GM23248 (cell line): ENCODE data around the gene CLSTN2. TPM values are rescaled to one million over a fixed set of nuclear protein-coding genes. Genes with fewer than 3 reads are reported as not detected.

Experiments
- DNase-seq: peaks from one replicate; pipeline ENCODE4 v3.0.0-alpha.2; 2015
- H2AFZ ChIP-seq: fragments of 200-600 bp; sonication (generic); 2 replicates; pipeline ENCODE4 v1.6.1; 2016; ENCODE audit warnings: antibody characterized with exemption
- H3F3A ChIP-seq: fragments of 200-600 bp; sonication (generic); 2 replicates; pipeline ENCODE4 v1.6.1; 2016; ENCODE audit warnings: mild to moderate bottlenecking, antibody characterized with exemption, mixed run types; ENCODE audit not compliant: insufficient read depth
- H3K27ac ChIP-seq: fragments of 200-600 bp; sonication (generic); 2 replicates; pipeline ENCODE4 v1.5.1; 2016; ENCODE audit warnings: mild to moderate bottlenecking
- H3K27me3 ChIP-seq: fragments of 200-600 bp; sonication (generic); replicated peaks from 2 replicates; pipeline ENCODE4 v1.6.1; 2016; ENCODE audit warnings: mild to moderate bottlenecking; ENCODE audit not compliant: insufficient read depth
- H3K36me3 ChIP-seq: fragments of 200-600 bp; sonication (generic); 2 replicates; pipeline ENCODE4 v1.6.1; 2016; ENCODE audit warnings: low read depth, mild to moderate bottlenecking
- H3K4me1 ChIP-seq: fragments of 200-600 bp; sonication (generic); 2 replicates; pipeline ENCODE4 v1.6.1; 2016; ENCODE audit warnings: mild to moderate bottlenecking; ENCODE audit not compliant: insufficient read depth
- H3K4me2 ChIP-seq: fragments of 200-600 bp; sonication (generic); one replicate; pipeline ENCODE4 v1.6.1; 2016; ENCODE audit warnings: mild to moderate bottlenecking; ENCODE audit not compliant: unreplicated experiment
- H3K4me3 ChIP-seq: fragments of 200-600 bp; sonication (generic); 2 replicates; pipeline ENCODE4 v1.5.1; 2016; ENCODE audit warnings: mild to moderate bottlenecking
- H3K79me2 ChIP-seq: fragments of 200-600 bp; sonication (generic); 2 replicates; pipeline ENCODE4 v1.6.1; 2016; ENCODE audit warnings: mild to moderate bottlenecking; ENCODE audit not compliant: insufficient read depth
- H3K9ac ChIP-seq: fragments of 200-600 bp; sonication (generic); 2 replicates; pipeline ENCODE4 v1.6.1; 2016; ENCODE audit warnings: mild to moderate bottlenecking
- H3K9me2 ChIP-seq: fragments of 200-600 bp; sonication (generic); 2 replicates; pipeline ENCODE4 v1.6.1; 2016; ENCODE audit warnings: mixed run types, mild to moderate bottlenecking, moderate library complexity; ENCODE audit not compliant: insufficient read depth
- H3K9me3 ChIP-seq: fragments of 200-600 bp; sonication (generic); one replicate; pipeline ENCODE4 v1.6.1; 2017; ENCODE audit warnings: low read depth
- H4K20me1 ChIP-seq: fragments of 200-600 bp; sonication (generic); 2 replicates; pipeline ENCODE4 v1.6.0; 2016; ENCODE audit not compliant: insufficient read depth
- EZH2 ChIP-seq: fragments of 200-600 bp; sonication (generic); IDR thresholded peaks from 2 replicates; pipeline ENCODE4 v1.6.1; 2018; ENCODE audit warnings: antibody characterized with exemption, mild to moderate bottlenecking; ENCODE audit not compliant: insufficient read depth, poor library complexity, severe bottlenecking
- EZH2phosphoT487 ChIP-seq: fragments of 200-600 bp; sonication (generic); IDR thresholded peaks from 2 replicates; pipeline ENCODE4 v1.6.1; 2018; ENCODE audit warnings: antibody characterized with exemption, moderate library complexity, mild to moderate bottlenecking, low read depth; ENCODE audit not compliant: insufficient read depth
- WGBS, 2 experiments: methylation state at CpG; one replicate each; pipeline ENCODE4 v1.1.6; 2015 to 2017; ENCODE audit warnings: low lambda C conversion rate in 2 of 2, low coverage in 1 of 2; ENCODE audit errors: missing lambda C conversion rate in 2 of 2; 5-methylcytosine and 5-hydroxymethylcytosine counted together
- in situ Hi-C: fragments of 300-500 bp; cut with MboI; formaldehyde crosslinking; loops from 2 replicates; pipeline ENCODE4 v1.15.0; 2020
- polyA plus RNA-seq: library from polyadenylated mRNA; unstranded; fragments of >200 nt; fragmentation: Nextera tagmentation; extraction: Ambion mirVana; gene quantifications from 2 replicates; pipeline ENCODE4 v1.2.1, GENCODE V29; 2016
- total RNA-seq: library from RNA; depleted of rRNA; stranded (reverse); fragments of >200 nt; shearing (Covaris generic); gene quantifications from 2 replicates; pipeline ENCODE4 v1.2.3, GENCODE V29; 2014

The CLSTN2 gene
- total and polyA plus RNA-seq, 2 experiments from 2014 or later, result not detected

DNA sequence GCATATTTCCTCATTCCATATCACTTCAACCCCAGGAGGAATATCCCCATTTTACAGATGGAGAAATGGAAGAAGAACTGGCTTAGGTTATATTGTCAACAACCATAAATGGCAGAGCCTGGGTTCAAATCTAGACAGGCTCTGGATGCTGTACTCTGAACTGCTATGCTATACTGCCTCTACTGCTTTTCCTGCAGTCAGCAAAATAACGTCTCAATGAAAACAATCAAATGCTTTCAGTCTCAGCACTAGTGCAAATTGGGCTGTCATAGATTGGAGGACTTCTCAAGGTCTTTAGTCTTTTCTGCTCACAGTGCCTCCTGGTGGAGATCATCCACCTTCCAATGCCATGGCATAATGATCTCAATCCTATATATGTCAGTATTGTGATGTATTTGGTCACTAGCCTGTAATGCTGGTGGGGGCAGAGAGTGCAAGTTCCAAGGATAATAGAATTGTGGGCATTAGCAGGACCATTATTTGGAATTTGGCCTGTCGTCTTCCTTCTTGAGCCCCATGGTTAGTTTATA, 285.0 kb downstream of the CLSTN2 start:
- H3K79me2 ChIP-seq, result no peaks in the 10 kb centered on the region
- no peak overlapping the region for H3K27ac ChIP-seq
- no peaks in the 10 kb centered on the region for H3K4me1 ChIP-seq
- H3K4me3 ChIP-seq, result no peak overlapping the region
- 0 out of 2 replicates have a peak, but pooled peaks cover 3% of the 10 kb centered on the region for H3K27me3 ChIP-seq
- in situ Hi-C loops, result no loop called here
- no peaks in the 10 kb centered on the region for H4K20me1 ChIP-seq
- no peaks in the 10 kb centered on the region for H3F3A ChIP-seq
- H3K9ac ChIP-seq, result no peak overlapping the region
- no peak overlapping the region for H2AFZ ChIP-seq
- no peak overlapping the region for H3K4me2 ChIP-seq
- H3K36me3 ChIP-seq, result no peaks in the 10 kb centered on the region
- no peaks in the 10 kb centered on the region for H3K9me3 ChIP-seq
- no peaks in the 10 kb centered on the region for H3K9me2 ChIP-seq
- no peak for TF ChIP-seq EZH2phosphoT487
- no peak for TF ChIP-seq EZH2
- 31 to 53% methylated on average over 2 of the region's 2 CpGs for WGBS, 2 experiments
- DNase-seq, result no peak

GRCh38 chr3:140223197-140223596, 288.2 kb downstream of the CLSTN2 start:
- no peak for DNase-seq
- H3K9ac ChIP-seq, result no peak overlapping the region
- no peak overlapping the region for H3K27ac ChIP-seq
- no peaks in the 10 kb centered on the region for H3K9me3 ChIP-seq
- no peak for TF ChIP-seq EZH2phosphoT487
- TF ChIP-seq EZH2, result no peak
- H3F3A ChIP-seq, result no peaks in the 10 kb centered on the region
- H3K27me3 ChIP-seq, result 0 out of 2 replicates have a peak, but pooled peaks cover 3% of the 10 kb centered on the region
- WGBS, 2 experiments, result 48 to 63% methylated on average over 4 of the region's 4 CpGs
- H3K9me2 ChIP-seq, result no peaks in the 10 kb centered on the region
- H3K4me3 ChIP-seq, result no peak overlapping the region
- no peaks in the 10 kb centered on the region for H4K20me1 ChIP-seq
- H2AFZ ChIP-seq, result no peak overlapping the region
- H3K36me3 ChIP-seq, result no peaks in the 10 kb centered on the region
- H3K79me2 ChIP-seq, result no peaks in the 10 kb centered on the region
- in situ Hi-C loops, result no loop called here
- H3K4me2 ChIP-seq, result no peak overlapping the region
- no peaks in the 10 kb centered on the region for H3K4me1 ChIP-seq

- in situ Hi-C loops, result no loop called here
- peak; percentile 13 for DNase-seq
Measured at GRCh38 chr3:140223631-140224030, 288.6 kb downstream of the CLSTN2 start.

GRCh38 chr3:140224307-140224706, 289.3 kb downstream of the CLSTN2 start:
- H3K9ac ChIP-seq, result no peak overlapping the region
- H3K4me2 ChIP-seq, result no peak overlapping the region
- no peak overlapping the region for H3K4me3 ChIP-seq
- no peaks in the 10 kb centered on the region for H3K79me2 ChIP-seq
- H3K9me2 ChIP-seq, result no peaks in the 10 kb centered on the region
- in situ Hi-C loops, result no loop called here
- no peak for DNase-seq
- H3K4me1 ChIP-seq, result no peaks in the 10 kb centered on the region
- 61 to 65% methylated on average over 1 of the region's 1 CpG for WGBS, 2 experiments
- H3K9me3 ChIP-seq, result no peaks in the 10 kb centered on the region
- no peaks in the 10 kb centered on the region for H4K20me1 ChIP-seq
- H2AFZ ChIP-seq, result no peak overlapping the region
- no peaks in the 10 kb centered on the region for H3F3A ChIP-seq
- 0 out of 2 replicates have a peak, but pooled peaks cover 3% of the 10 kb centered on the region for H3K27me3 ChIP-seq
- H3K27ac ChIP-seq, result no peak overlapping the region
- no peaks in the 10 kb centered on the region for H3K36me3 ChIP-seq
- no peak for TF ChIP-seq EZH2
- TF ChIP-seq EZH2phosphoT487, result no peak

More at GRCh38 chr3:140223631-140224030, 288.6 kb downstream of the CLSTN2 start:
- H3K9me2 ChIP-seq, result no peaks in the 10 kb centered on the region
- 11 to 22% methylated on average over 2 of the region's 2 CpGs for WGBS, 2 experiments
- no peaks in the 10 kb centered on the region for H3K4me1 ChIP-seq
- no peaks in the 10 kb centered on the region for H3F3A ChIP-seq
- no peaks in the 10 kb centered on the region for H3K9me3 ChIP-seq
- H4K20me1 ChIP-seq, result no peaks in the 10 kb centered on the region
- H3K36me3 ChIP-seq, result no peaks in the 10 kb centered on the region
- no peak overlapping the region for H3K4me3 ChIP-seq
- no peak overlapping the region for H2AFZ ChIP-seq
- no peak overlapping the region for H3K4me2 ChIP-seq
- H3K27ac ChIP-seq, result no peak overlapping the region
- 0 out of 2 replicates have a peak, but pooled peaks cover 3% of the 10 kb centered on the region for H3K27me3 ChIP-seq
- TF ChIP-seq EZH2phosphoT487 (no peak), EZH2 (no peak)
- H3K9ac ChIP-seq, result no peak overlapping the region
- no peaks in the 10 kb centered on the region for H3K79me2 ChIP-seq

GRCh38 chr3:140225996-140226395, 291.0 kb downstream of the CLSTN2 start:
- H4K20me1 ChIP-seq, result no peaks in the 10 kb centered on the region
- H3K79me2 ChIP-seq, result no peaks in the 10 kb centered on the region
- no peak overlapping the region for H3K27ac ChIP-seq
- no peak for DNase-seq
- H3K4me3 ChIP-seq, result no peak overlapping the region
- 0 out of 2 replicates have a peak, but pooled peaks cover 3% of the 10 kb centered on the region for H3K27me3 ChIP-seq
- no peak overlapping the region for H2AFZ ChIP-seq
- no peaks in the 10 kb centered on the region for H3K9me2 ChIP-seq
- no peak overlapping the region for H3K4me2 ChIP-seq
- no peak overlapping the region for H3K9ac ChIP-seq
- no peaks in the 10 kb centered on the region for H3K4me1 ChIP-seq
- no peaks in the 10 kb centered on the region for H3F3A ChIP-seq
- TF ChIP-seq EZH2phosphoT487, result no peak
- TF ChIP-seq EZH2, result no peak
- no peaks in the 10 kb centered on the region for H3K9me3 ChIP-seq
- in situ Hi-C loops, result no loop called here
- H3K36me3 ChIP-seq, result no peaks in the 10 kb centered on the region
